HG03097 (cell line): ENCODE results near the gene GNAO1.

Experiments
- ATAC-seq: cut with Tn5 transposase; IDR thresholded peaks from one replicate; pipeline ENCODE4 v1.9.1; 2021; ENCODE audit not compliant: unreplicated experiment, low FRiP score

Gene GNAO1

DNA sequence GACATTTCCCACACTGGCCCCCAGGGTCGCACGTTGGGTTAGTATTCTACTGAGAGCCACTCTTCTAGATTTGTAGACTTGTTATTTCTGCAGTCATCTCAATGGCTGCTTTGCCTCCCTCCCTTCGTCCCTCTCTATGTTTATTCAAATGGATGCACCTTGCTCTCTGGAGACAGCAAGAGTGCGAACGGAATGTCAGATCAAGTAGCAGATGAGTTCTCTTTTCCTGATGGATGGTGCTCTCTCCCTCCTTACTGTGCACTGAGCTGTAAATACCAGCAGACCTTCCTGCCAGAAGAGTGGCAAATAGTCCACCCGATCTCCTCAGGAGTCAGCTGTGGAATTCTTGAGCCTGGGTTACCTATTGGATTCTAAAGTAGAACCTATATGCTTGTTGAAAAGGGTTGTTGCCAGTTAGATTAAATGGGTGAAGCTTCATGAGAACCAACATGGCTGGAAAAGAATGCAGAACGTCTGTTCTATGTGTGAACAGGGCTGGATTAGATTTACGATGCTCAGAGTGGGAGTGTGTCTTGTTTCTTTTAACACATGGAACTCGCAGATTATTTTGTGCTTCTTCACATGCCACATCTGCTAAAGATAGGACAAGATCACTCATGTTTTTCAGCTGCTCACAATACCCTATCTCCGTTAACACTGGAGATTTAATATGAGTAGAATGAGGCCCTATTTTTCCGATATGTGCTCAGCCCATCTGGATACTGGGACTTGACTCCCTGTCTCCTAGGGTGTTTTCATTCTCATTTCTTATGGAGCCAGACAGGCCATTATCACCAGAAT, 6.1 kb downstream of the GNAO1 start:
- ATAC-seq, result no peak

DNA sequence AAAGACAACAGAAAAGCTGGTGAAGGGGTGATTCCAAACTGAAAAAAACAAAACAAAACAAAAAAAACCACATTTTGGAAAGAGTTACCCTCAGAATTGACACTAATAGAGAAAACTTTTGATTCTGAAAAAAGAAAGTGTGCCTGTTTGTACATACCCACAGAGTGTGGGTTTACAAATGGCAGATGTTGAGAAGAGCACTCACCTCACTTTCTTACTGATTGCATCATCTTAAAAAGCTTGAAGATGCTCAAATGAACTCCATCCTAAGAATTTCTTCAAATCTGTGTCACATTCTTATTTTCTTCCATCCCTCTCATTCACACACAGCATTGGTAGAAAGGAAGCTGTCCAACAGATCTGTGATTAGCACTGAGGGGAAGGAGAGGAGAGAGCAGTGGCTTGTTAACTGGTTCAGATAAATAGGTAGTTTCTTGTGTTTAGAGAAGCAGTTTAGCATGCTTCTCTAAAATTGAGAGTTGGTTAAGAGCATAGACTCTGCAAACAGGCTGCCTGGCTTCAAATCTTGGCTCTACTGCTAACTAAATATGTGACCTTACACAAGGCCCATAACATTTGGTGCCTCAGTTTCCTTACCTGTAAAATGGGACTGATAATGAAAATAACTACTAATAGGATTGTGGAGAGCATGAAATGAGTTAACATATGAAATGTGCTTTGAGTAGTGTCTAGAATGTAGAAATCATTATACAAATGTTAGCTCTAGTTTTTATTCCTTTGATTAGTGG, 6.9 kb downstream of the GNAO1 start:
- no peak for ATAC-seq

DNA sequence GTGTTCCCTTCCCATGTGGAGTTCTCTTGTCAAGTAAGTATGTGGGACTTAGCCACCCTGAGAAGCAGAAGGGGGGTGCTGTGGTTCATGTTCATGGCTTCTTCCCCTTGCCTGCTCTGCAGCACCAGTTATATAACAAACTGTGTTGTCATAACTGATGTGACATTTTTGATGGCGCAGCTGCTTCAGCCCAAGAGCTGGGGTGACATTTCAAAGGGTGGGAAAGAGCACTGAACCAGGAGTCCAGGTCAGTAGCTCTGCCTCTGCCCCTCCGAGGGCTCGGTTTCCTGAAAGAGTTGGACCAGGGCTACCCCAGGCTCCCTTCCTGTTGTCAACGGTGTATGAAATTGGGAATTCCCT, 7.4 kb downstream of the GNAO1 start:
- no peak for ATAC-seq

DNA sequence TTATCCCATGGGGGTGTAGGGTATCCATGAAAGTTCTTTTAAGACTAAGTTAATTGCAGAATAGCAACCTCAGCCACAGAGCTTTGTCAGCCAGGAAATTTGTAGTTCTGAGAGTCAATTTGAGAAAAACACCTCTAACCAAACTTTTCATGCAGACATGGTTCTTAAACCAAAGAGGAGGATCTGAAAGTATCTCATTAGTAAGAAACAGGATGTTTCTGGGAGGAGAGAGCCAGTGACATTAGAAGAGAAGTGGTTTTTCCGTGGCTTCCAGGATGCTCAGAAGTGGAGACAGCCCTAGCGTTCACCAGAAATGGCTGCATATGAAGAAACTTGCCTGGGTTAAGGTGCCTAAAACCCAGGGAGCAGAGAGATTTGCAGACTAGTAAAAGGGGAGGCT, 7.9 kb downstream of the GNAO1 start:
- no peak for ATAC-seq

DNA sequence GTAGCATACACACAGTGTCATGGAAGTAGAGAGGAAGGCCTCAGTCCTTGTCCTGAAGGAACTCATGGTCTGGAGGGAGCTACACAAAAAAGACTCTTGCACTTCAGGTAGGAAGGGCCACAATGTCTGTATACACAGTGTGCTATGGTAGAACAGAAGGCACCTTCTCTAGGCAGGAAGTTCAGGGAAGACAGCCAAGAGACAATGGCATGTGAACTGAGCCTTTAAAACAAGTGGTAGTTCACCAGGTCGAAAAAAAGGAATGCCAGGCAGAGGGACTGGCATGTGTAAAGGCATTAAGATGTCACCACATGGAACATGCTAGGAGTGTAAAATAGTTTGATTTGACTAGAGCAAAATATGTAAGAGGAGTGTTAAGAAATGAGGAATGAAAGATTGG, 9.7 kb downstream of the GNAO1 start:
- no peak for ATAC-seq

DNA sequence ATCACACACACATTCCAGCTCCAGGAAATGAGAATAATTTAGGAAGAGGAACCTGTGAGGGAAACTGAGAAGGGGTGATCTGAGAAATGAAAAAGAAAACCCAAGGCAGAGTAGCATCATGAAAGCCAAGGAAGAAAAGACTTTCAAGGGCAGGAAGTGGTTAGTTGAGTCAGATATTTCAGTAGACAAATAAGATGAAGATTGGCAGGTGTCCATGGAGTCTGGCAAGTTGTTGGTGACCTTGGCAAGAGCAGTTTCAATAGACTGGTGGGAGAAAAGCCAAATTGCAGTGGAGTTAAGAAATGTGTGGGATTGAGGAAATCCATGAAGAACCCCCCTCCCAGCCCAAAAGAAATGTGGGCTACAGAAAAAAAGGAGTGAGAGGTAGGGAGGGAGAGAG, 10.7 kb downstream of the GNAO1 start:
- no peak for ATAC-seq

DNA sequence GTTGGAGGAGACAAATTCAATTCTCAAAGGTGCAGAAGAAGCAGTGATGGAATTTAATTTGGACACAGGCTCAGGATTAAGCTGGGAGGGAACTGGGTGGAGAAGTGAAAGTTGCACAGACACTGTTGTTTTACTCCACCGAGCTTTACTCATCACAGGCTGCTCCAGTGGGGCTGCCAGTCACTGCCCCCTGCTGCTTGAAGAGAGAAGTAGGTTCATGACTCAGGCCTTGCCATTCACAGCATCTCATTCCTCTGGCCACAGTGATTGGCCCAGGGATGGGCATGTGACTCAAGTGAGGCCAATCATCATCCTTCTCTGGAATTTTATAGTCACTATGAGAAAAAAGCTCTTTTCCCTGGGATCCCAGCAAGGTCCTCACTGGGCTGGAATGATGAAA, 11.8 kb downstream of the GNAO1 start:
- no peak for ATAC-seq

DNA sequence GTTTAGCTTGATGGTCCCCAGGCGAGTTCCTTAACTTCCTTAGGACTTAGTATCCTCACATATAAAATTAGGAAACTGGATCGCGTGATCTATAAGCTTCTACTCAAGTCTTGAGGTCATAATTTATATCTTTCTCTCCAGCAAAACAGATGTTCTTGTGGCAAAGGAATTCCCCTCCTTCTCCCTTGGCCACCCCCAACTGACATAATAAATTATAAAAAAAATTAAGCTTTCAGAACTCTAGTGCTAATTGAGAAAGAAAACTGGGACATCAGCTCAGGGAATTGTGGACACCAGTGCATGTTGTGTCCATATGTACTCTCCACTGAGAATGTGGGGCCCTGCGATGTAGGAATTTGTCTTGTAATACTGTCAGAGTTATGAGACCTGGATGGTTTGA, 13.5 kb downstream of the GNAO1 start:
- ATAC-seq, result no peak

DNA sequence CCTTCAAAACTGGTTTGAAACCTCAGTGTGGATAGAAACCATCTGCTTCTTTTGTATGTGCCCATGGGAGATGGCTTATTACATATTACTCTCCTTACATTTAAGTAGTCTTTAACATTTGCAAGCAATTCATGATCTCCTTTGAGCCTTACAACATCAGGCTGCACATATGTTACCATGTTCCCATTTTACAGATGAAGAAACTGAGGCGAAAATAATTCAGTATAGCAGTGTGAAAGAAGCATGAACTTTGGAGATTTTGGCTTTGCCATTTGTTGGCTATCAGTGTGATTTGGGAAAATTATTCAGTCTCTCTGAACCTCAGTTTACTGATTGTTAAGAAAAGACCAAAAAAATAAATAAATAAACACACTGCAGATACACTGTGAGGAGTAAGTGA, 15.7 kb downstream of the GNAO1 start:
- no peak for ATAC-seq

DNA sequence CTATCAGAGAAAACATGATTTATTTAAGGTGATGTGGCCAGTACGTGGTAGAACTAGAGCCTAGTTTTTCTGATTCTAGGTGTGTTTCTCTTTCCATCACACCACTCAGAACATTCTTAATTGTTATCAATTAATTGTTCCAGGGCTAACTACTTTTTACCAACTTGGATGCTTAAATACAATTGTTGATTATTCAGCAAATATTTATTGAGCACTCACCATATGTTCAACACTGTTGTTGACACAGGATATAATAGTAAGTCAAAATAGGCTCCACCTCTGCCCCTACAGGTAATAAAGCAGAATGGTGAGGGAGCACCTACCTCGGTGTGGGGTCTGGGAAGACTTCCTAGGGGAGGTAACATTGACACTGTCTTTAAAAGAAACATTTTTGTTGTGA, 16.1 kb downstream of the GNAO1 start:
- no peak for ATAC-seq

DNA sequence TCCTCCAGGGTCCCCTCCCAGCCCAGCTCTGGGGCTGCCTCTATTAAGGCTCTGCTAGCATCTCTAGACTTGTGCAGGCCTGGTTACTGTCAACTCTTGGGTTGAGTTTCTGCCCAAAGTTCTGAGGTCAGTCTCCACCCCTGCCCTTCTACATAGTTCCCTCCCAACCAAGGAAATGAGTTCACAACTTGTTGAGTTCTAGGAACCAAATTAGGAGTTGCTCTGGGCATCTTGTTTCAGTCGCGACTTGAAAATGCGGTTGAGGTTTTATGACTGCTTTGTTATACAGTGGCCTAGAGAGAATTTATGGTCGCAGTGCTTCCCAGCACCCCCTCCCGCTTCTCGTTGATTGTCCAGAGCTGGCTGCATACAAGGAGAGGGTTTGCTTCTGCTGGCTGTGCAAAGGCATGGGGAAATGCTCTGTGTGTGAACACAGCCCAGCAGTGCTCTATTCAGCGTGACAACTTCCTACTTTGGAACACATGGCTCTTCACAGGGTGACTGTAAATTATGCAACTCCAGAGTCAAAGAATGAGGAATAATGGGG, 20.2 kb downstream of the GNAO1 start:
- no peak for ATAC-seq

DNA sequence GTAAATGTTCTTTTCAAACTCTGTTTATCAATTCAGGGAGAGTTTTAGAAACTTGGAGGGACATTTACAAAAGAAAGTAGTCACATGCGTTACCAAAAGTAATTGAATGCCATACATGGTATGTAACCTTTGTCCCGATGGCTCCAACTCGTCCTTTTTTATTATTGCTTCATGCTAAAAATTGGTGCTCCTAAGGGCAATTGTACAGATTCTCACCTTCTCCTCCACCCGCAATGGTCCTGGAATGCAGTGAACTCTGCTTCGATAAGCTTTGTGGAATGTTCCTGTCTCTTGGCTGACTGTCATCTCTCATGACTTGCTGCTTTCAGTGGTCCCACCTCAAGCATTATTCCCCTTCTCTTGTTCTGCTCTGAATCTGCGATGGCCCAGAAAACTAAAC, 20.9 kb downstream of the GNAO1 start:
- ATAC-seq, result no peak

DNA sequence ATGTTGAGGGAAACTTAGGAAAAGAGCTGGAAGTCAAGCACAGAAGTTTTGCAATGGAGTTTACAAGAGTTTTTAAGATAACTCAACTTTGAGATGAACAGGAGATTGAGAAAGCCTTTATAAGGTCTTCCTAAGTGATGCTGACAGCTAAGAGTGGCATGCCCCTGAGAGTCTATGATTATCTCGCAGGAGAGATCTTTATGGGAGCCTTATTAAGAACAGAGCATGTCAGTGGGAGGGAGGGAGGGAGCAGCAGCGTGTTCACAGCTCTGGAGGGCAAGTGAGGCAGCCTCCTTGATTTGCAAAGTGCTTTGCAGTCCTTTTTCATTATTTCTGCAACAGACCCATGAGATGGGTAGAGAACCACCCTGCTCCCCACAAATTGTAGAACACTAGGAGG, 30.7 kb downstream of the GNAO1 start:
- ATAC-seq, result no peak

DNA sequence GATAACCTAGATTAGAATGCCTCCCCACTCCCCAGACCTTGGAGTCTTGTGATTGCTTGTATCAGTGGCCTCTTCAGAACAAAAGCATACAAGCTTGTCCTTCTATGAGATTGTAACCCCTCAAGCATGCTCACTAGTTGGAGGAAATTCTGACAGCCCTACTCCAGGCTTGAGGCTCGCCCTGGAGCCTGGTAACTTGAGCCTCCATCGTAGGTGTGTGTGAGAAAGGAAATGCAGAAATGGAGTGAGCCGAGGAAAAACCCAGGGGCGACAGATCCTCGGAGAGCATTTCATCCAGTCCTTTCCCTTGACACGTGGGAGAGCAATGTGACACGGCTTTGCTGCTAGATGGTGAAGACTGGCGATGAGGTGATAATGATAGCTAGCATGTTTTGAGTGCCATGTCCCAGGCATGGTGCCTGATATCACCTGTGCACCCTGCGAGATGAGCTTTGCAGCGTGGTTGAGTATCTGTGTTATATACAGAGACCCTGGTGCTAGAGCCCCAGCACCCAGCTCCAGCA, 31.2 kb downstream of the GNAO1 start:
- no peak for ATAC-seq

DNA sequence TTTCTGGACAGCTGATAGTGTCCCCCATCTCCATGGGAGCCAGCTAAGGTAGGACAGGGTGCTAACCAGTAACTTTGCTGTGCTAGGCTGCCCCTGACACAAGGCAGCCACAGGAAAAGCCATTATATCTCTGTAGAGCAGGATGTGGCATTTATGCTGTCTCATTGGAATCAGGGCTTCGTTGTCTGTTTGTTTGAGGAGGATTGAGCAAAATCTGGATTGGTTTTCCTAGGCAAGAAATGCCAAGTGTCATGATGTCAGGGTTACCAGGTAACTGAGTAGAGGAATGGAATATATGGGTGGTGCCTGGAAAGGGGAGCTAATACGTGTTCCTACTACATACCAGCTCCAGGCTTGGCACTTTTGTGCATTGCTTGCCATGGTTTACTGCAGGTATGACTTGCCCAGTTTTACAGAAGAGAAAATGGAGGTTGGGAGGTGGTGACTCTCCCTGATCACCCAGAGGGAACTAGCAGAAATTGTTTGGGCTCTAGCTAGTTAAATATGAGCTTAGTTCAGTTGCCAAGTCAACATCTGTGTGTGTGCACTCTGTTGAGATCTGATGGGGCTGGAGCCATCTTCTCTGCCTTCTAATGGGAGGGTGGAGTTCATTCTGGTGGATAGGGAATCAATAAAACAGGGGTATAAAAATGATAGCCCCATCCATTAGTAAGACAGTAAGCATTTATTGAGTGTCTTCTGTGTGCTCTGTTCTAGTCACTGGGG, 33.9 kb downstream of the GNAO1 start:
- ATAC-seq, result no peak

DNA sequence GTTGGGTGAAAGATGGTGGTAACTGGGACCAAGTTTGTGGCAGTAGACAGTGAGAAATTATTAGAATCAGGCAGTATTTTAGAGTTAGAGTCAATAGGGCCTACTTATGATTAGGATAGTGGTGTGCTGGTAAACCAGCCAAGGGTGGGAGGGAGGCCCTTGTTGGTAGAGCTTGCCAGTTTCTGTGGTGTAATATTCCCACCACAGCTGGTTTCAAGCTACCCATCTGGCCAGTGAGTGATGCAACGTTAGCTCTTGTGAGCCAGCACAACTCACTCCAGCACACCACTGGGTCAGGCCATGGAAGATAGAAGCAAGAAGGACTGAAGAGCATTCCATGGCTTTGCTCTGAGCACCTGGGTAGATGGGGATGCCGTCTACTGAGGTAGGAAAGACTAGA, 34.9 kb downstream of the GNAO1 start:
- no peak for ATAC-seq

DNA sequence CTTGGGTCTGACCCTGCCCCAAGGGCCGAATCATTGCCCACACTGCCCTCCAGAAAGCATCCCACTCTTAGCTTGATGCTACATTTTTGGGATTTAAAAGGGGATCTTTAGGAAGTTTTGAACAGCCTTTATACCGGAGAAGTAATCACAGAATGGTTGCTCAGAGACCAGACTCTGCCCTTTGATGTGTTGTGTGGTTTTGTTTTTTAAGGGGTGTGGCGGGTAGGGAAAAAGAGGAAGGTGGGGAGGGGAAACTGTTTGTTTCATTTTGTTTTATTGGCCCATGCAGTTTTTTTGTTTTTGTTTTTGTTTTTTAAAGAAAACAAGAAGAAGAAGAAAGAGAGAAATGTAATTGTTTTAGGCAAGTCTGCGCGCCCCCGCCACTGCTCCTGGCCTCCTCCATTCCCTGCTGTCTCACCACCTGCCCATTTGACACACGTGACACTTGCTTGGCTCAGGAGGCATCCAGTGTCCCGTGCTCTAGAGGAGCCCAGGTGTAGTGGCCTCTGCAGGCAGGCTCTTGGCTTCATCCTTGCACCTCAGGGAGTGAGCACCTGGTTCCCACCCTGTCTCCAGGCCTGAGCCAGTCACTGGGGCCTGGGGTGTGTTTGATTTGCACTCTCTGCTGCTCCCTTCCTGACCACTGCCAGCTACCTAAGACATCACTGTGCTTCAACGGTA, 35.7 kb downstream of the GNAO1 start:
- no peak for ATAC-seq

DNA sequence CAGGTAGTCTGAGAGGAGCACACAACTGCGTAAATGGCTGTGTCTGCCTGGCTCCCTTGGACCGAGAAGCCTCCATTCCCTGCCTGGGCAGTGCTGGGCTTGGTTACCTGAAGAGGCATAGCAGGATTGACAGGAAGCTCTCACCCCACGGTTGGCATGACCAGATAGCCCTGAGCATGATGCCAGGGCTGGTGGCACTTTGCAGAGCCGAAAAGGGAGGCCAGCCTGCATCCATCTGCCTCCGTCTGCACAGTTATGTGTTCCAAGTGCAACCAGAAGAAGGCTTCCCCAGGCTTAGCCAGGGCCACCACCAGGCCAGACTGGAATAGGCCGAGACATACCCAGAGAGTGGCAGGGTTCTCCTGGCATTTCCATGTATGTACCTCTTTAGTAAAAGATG, 36.6 kb downstream of the GNAO1 start:
- no peak for ATAC-seq

DNA sequence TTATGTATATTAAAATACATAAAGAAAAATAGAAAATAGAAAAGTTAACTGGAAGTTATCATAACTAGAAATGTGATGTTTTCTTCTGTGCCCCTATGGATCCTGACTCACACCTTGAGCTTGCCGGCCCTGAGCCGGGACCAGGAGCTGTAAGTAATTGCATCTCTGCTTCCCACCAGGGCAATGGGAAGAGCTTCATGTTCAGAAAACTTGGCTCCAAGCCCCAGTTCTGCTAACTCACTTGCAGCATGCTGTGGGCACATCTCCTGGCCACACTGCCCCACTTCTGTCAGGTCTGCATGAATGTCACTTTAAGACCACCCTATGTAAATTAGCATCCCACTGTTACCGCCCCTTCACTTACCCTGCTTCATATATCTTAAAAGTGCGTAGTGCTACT, 37.2 kb downstream of the GNAO1 start:
- no peak for ATAC-seq

DNA sequence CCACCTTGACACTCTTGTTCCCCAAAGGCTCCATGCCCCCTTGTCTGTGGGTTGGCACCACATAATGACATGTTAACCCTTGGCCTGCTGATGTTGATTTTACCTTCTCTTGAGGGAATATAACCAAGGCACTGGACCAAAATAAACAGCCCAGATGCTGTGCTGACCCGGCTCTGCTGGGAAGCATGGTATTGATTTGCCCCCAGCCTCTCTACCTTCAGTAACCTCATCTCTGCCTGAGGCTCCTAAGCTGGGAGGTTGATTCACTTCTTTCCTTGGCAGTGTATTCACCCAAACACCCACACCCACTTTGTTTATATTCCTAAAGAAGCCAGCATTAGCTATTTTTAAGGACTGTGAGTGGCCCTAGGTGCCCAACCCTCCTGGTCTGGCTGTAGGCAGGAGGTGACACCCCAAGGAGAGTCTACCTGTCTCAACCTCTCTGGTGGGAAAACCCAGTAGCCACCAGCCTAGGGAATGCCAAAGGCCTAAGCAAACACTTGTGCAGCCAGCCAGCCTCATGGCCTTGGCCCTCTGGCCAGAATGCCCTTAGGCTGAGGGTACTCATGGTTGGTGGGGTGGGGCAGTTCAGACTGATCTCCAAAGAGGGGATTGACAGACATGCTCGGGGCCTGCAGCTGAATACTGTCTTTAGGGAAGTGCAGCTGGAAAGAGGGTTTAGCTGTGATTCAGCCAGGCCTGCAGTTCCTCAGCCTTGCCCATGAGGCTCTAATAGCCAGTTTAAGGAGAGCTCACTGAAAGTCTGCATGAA, 42.7 kb downstream of the GNAO1 start:
- no peak for ATAC-seq
